ENCODE data around the gene NAALADL2. TPM values are rescaled to one million over a fixed set of nuclear protein-coding genes. Genes with fewer than 3 reads are reported as not detected.

NAALADL2 gene
- total and polyA plus RNA-seq, 4 donors, result 0.28 to 4.6 (median 3.1) TPM

DNA sequence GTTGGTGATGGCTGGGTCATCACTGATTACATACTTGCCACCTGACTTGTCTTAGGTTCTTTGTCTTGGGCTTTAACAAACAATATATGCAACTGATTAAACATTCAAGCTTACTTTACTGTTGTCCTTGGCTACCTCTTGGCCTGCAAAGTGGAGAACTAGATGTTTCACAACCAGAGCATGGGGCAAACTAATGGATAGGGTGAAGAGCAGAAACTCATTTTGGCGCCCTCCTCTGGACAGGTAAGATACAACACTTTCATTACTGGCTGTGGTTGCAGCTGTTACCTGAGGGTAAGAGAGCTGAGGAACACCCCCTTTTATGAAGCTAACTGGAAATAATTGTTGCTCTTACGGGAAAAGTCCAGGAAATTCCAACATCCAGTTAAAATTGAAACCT, 262.1 kb downstream of the NAALADL2 start:
- TF ChIP-seq RAD21 (IDR thresholded peaks at IDR 0.05) (peak; percentile 91 to 97), HNF4A (conservative IDR thresholded peaks at IDR 0.05) (peak; percentile 49 to 54), RXRA (IDR thresholded peaks at IDR 0.05) (peak; percentile 49 to 60), YY1 (IDR thresholded peaks at IDR 0.05) (no peak), JUND (IDR thresholded peaks at IDR 0.05) (peak in 1 of 2 donors; percentile 9), TAF1 (conservative IDR thresholded peaks at IDR 0.05) (no peak), GABPA (IDR thresholded peaks at IDR 0.05 in 1 of 2, conservative IDR thresholded peaks at IDR 0.05 in 1 of 2) (no peak)
- TF ChIP-seq, protein P1, sequence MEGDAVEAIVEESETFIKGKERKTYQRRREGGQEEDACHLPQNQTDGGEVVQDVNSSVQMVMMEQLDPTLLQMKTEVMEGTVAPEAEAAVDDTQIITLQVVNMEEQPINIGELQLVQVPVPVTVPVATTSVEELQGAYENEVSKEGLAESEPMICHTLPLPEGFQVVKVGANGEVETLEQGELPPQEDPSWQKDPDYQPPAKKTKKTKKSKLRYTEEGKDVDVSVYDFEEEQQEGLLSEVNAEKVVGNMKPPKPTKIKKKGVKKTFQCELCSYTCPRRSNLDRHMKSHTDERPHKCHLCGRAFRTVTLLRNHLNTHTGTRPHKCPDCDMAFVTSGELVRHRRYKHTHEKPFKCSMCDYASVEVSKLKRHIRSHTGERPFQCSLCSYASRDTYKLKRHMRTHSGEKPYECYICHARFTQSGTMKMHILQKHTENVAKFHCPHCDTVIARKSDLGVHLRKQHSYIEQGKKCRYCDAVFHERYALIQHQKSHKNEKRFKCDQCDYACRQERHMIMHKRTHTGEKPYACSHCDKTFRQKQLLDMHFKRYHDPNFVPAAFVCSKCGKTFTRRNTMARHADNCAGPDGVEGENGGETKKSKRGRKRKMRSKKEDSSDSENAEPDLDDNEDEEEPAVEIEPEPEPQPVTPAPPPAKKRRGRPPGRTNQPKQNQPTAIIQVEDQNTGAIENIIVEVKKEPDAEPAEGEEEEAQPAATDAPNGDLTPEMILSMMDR (IDR thresholded peaks at IDR 0.05; ENCODE audit: low read depth, low read length, missing input control), result peak; percentile 63
- TF ChIP-seq, protein P2, sequence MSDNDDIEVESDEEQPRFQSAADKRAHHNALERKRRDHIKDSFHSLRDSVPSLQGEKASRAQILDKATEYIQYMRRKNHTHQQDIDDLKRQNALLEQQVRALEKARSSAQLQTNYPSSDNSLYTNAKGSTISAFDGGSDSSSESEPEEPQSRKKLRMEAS (IDR thresholded peaks at IDR 0.05), result peak; percentile 23
- TF ChIP-seq, protein P3, sequence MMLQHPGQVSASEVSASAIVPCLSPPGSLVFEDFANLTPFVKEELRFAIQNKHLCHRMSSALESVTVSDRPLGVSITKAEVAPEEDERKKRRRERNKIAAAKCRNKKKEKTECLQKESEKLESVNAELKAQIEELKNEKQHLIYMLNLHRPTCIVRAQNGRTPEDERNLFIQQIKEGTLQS (IDR thresholded peaks at IDR 0.05), result no peak
- TF ChIP-seq, protein P4, sequence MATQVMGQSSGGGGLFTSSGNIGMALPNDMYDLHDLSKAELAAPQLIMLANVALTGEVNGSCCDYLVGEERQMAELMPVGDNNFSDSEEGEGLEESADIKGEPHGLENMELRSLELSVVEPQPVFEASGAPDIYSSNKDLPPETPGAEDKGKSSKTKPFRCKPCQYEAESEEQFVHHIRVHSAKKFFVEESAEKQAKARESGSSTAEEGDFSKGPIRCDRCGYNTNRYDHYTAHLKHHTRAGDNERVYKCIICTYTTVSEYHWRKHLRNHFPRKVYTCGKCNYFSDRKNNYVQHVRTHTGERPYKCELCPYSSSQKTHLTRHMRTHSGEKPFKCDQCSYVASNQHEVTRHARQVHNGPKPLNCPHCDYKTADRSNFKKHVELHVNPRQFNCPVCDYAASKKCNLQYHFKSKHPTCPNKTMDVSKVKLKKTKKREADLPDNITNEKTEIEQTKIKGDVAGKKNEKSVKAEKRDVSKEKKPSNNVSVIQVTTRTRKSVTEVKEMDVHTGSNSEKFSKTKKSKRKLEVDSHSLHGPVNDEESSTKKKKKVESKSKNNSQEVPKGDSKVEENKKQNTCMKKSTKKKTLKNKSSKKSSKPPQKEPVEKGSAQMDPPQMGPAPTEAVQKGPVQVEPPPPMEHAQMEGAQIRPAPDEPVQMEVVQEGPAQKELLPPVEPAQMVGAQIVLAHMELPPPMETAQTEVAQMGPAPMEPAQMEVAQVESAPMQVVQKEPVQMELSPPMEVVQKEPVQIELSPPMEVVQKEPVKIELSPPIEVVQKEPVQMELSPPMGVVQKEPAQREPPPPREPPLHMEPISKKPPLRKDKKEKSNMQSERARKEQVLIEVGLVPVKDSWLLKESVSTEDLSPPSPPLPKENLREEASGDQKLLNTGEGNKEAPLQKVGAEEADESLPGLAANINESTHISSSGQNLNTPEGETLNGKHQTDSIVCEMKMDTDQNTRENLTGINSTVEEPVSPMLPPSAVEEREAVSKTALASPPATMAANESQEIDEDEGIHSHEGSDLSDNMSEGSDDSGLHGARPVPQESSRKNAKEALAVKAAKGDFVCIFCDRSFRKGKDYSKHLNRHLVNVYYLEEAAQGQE (IDR thresholded peaks at IDR 0.05), result no peak
- Histone ChIP-seq H3K36me3 (ENCODE audit: control insufficient read depth in 4 of 4, insufficient read depth in 3 of 4, low read depth in 1 of 4, low read length in 3 of 4) (no peaks in the 10 kb centered on the region), H3K27ac (ENCODE audit: low read depth in 1 of 2, low read length in 2 of 2) (no peak overlapping the region), H3K9me3 (ENCODE audit: control insufficient read depth in 4 of 4, low read length in 3 of 4) (peaks cover 0 to 3% (median 1%) of the 10 kb centered on the region in 4 donors), H3K27me3 (ENCODE audit: control insufficient read depth in 4 of 4, insufficient read depth in 4 of 4, low read length in 3 of 4) (no peaks in the 10 kb centered on the region), H3K9ac (ENCODE audit: low read depth in 1 of 2, low read length in 2 of 2) (no peak overlapping the region), H3K4me3 (ENCODE audit: low read depth in 1 of 3, low read length in 3 of 3) (no peak overlapping the region), H3K4me1 (ENCODE audit: control insufficient read depth in 4 of 4, insufficient read depth in 4 of 4, low read length in 3 of 4) (peaks cover 0 to 3% (median 0%) of the 10 kb centered on the region in 4 donors)
- peak; percentile 32 for DNase-seq (ENCODE audit: low spot score)
- 33% methylated on average over 2 of the region's 2 CpGs for WGBS

DNA sequence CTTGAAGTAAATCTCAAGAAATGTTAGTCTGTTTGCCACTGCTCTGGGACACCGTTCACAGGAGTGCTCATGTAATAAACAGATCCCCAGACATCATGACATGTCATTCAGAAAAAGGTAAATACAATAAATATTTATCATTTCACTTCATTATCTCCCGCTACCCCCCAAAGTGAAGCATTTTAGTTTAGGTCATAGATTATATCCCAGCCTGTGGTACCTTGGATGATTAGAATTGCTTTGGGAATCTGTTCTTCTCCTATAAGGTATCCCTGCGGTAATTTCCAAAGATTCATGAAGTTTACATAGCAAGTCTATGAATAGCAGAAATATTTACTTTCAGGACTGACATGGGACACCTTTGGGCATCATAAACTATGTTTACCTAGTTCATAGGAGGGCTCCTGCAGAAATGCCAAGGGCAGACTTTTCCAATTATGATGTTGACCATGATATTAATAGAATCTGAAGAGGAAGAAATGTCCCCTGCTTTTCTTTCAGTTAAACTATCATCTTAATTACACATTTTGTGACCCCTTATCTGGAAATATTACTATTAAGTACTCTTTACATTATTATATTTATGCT, 268.0 kb downstream of the NAALADL2 start:
- H3K9ac ChIP-seq (ENCODE audit: low read depth in 1 of 2, low read length in 2 of 2), result no peak overlapping the region
- DNase-seq (ENCODE audit: low spot score), result no peak
- no peaks in the 10 kb centered on the region for H3K27me3 ChIP-seq (ENCODE audit: control insufficient read depth in 4 of 4, insufficient read depth in 4 of 4, low read length in 3 of 4)
- WGBS, result 97% methylated on average over 3 of the region's 3 CpGs
- TF ChIP-seq, protein P5, sequence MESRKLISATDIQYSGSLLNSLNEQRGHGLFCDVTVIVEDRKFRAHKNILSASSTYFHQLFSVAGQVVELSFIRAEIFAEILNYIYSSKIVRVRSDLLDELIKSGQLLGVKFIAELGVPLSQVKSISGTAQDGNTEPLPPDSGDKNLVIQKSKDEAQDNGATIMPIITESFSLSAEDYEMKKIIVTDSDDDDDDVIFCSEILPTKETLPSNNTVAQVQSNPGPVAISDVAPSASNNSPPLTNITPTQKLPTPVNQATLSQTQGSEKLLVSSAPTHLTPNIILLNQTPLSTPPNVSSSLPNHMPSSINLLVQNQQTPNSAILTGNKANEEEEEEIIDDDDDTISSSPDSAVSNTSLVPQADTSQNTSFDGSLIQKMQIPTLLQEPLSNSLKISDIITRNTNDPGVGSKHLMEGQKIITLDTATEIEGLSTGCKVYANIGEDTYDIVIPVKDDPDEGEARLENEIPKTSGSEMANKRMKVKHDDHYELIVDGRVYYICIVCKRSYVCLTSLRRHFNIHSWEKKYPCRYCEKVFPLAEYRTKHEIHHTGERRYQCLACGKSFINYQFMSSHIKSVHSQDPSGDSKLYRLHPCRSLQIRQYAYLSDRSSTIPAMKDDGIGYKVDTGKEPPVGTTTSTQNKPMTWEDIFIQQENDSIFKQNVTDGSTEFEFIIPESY (IDR thresholded peaks at IDR 0.05), result no peak
- TF ChIP-seq RXRA (IDR thresholded peaks at IDR 0.05) (no peak), RAD21 (IDR thresholded peaks at IDR 0.05) (no peak), FOXA1 (IDR thresholded peaks at IDR 0.05) (no peak)
- H3K4me1 ChIP-seq (ENCODE audit: control insufficient read depth in 4 of 4, insufficient read depth in 4 of 4, low read length in 3 of 4), result no peaks in the 10 kb centered on the region
- no peak overlapping the region for H3K27ac ChIP-seq (ENCODE audit: low read depth in 1 of 2, low read length in 2 of 2)
- H3K36me3 ChIP-seq (ENCODE audit: control insufficient read depth in 4 of 4, insufficient read depth in 3 of 4, low read depth in 1 of 4, low read length in 3 of 4), result no peaks in the 10 kb centered on the region
- H3K4me3 ChIP-seq (ENCODE audit: low read depth in 1 of 3, low read length in 3 of 3), result no peak overlapping the region
- H3K9me3 ChIP-seq (ENCODE audit: control insufficient read depth in 4 of 4, low read length in 3 of 4), result peaks cover 0 to 3% (median 1%) of the 10 kb centered on the region in 4 donors

Measured in liver (tissue), 9 donors.